ENCODE data around the gene CPT1A. TPM values are rescaled to one million over a fixed set of nuclear protein-coding genes. Genes with fewer than 3 reads are reported as not detected.
A peak's percentile ranks its signal among the peaks of the same experiment; 100 is the strongest.

CPT1A gene
- total RNA-seq, 1 experiment from 2014 or later = 6.3 TPM

DNA sequence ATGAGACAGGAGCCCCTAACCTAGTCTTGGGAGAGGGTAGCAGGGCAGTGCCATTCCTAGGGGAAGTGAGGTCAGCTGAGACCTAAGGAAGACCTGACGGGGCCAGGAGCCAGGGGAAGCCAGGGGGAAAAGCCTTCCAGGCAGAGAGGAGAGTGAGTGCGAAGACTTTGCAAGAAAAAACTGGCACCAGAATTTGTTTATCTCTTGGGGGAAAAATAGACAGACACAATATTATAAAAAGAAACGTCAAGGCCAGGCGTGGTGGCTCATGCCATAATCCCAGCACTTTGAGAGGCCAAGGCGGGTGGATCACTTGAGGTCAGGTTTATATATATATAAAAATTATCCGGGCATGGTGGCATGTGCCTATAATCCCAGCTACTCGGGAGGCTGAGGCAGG lies 63.5 kb downstream of the CPT1A start:
- Mint-ChIP-seq H3K4me1 (ENCODE audit: low read depth, unreplicated experiment) (peaks cover 7% of the 10 kb centered on the region), H3K27me3 (ENCODE audit: insufficient read depth, unreplicated experiment) (no peaks in the 10 kb centered on the region), H3K27ac (ENCODE audit: unreplicated experiment) (no peak overlapping the region), H3K4me3 (ENCODE audit: unreplicated experiment) (no peak overlapping the region), H3K9me3 (ENCODE audit: unreplicated experiment) (no peaks in the 10 kb centered on the region), H3K36me3 (ENCODE audit: insufficient read depth, unreplicated experiment) (no peaks in the 10 kb centered on the region)
- intact Hi-C loops (cut with micrococcal nuclease; ENCODE audit: unreplicated experiment) = no loop called here
- no TSS peak for BruUV-seq (replicated peaks)
- Histone ChIP-seq H3K4me3 (ENCODE audit: low read depth, low read length) (no peak overlapping the region), H3K36me3 (ENCODE audit: control insufficient read depth, insufficient read depth, low read length) (no peaks in the 10 kb centered on the region), H3K9me3 (no peaks in the 10 kb centered on the region), H3K27me3 (replicated peaks; ENCODE audit: control insufficient read depth, insufficient read depth, low read length) (no peaks in the 10 kb centered on the region), H3K4me1 (peaks cover 14% of the 10 kb centered on the region; the same call in 1 of the 2 replicates)
- ChIA-PET CTCF (interaction anchor here (0.5 kb wide), 1 partner anchor 748 kb away, joined by 4 read pairs; the partner anchor contains the start of gene NDUFS8), POLR2A (no interaction called here)
- no peak for DNase-seq
- TF ChIP-seq, protein P1, sequence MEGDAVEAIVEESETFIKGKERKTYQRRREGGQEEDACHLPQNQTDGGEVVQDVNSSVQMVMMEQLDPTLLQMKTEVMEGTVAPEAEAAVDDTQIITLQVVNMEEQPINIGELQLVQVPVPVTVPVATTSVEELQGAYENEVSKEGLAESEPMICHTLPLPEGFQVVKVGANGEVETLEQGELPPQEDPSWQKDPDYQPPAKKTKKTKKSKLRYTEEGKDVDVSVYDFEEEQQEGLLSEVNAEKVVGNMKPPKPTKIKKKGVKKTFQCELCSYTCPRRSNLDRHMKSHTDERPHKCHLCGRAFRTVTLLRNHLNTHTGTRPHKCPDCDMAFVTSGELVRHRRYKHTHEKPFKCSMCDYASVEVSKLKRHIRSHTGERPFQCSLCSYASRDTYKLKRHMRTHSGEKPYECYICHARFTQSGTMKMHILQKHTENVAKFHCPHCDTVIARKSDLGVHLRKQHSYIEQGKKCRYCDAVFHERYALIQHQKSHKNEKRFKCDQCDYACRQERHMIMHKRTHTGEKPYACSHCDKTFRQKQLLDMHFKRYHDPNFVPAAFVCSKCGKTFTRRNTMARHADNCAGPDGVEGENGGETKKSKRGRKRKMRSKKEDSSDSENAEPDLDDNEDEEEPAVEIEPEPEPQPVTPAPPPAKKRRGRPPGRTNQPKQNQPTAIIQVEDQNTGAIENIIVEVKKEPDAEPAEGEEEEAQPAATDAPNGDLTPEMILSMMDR (IDR thresholded peaks at IDR 0.05; ENCODE audit: insufficient read depth in 1 of 2, low read depth in 1 of 2, low read length in 1 of 2, severe bottlenecking in 1 of 2, unreplicated experiment in 1 of 2) = no peak

DNA sequence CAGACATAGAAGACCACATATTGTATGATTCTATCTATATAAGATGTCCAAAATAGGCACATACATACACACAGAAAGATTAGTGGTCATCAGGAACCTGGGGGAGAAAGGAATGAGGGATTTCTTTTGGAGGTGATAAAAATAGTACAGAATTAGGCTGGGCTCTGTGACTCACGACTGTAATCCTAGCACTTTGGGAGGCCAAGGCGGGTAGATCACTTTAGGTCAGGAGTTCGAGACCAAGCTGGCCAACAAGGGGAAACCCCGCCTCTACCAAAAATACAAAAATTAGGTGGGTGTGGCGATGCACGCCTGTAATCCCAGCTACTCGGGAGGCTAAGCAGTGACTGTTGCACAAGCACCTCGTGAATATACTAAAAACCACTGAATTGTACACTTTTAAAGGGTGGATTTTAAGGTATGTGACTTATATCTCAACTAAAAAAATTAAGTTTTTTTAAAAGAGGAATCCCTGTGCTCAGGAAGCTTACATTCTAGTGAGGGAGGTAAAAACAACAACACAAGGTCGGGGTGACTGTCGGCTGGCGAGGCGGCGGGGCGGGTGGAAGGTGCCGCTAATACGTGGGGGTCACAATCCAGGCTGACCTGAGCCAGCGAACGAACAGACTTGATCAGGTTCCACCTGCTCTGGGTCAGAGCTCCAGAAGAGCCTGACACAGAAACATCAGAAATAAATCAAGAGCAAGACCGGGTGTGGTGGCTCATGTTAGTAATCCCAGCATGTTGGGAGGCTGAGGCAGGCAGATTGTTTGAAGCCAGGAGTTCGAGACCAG lies 65.1 kb downstream of the CPT1A start:
- Histone ChIP-seq H3K9me3 (no peaks in the 10 kb centered on the region), H3K36me3 (ENCODE audit: control insufficient read depth, insufficient read depth, low read length) (no peaks in the 10 kb centered on the region), H3K4me1 (peaks cover 14% of the 10 kb centered on the region; the same call in 1 of the 2 replicates), H3K27me3 (replicated peaks; ENCODE audit: control insufficient read depth, insufficient read depth, low read length) (no peaks in the 10 kb centered on the region), H3K4me3 (ENCODE audit: low read depth, low read length) (no peak overlapping the region)
- peak overlapping the region; percentile 4 for H3K27ac Mint-ChIP-seq (ENCODE audit: unreplicated experiment)
- no peak for DNase-seq
- TF ChIP-seq, protein P1 (IDR thresholded peaks at IDR 0.05; ENCODE audit: insufficient read depth in 1 of 2, low read depth in 1 of 2, low read length in 1 of 2, severe bottlenecking in 1 of 2, unreplicated experiment in 1 of 2) = no peak
- no peaks in the 10 kb centered on the region for H3K27me3 Mint-ChIP-seq (ENCODE audit: insufficient read depth, unreplicated experiment)
- H3K4me1 Mint-ChIP-seq (ENCODE audit: low read depth, unreplicated experiment) = peaks cover 7% of the 10 kb centered on the region
- no peaks in the 10 kb centered on the region for H3K36me3 Mint-ChIP-seq (ENCODE audit: insufficient read depth, unreplicated experiment)
- no TSS peak for BruUV-seq (replicated peaks)
- intact Hi-C loops (cut with micrococcal nuclease; ENCODE audit: unreplicated experiment) = no loop called here
- ChIA-PET CTCF (interaction anchor here (0.7 kb wide), 1 partner anchor 99 kb away, joined by 3 read pairs; no protein-coding TSS in a partner anchor), POLR2A (no interaction called here)
- no peaks in the 10 kb centered on the region for H3K9me3 Mint-ChIP-seq (ENCODE audit: unreplicated experiment)
- no peak overlapping the region for H3K4me3 Mint-ChIP-seq (ENCODE audit: unreplicated experiment)

DNA sequence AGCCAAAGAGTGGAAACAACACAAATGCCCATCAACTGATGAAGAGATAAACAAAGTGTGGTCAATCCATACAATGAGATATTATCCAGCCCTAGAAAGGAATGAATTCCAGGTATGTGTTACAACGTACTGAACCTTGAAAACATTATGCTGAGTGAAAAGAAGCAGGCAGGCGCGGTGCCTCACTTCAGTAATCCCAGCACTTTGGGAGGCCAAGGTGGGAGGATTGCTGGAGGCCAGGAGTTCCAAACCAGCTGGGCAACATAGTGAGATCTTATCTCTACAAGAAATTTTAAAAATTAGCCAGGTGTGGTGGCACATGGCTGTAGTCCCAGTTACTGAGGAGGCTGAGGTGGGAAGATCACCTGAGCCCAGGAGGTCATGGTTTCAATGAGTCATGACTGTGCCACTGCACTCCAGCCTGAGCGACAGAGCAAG lies 65.7 kb downstream of the CPT1A start:
- peaks cover 7% of the 10 kb centered on the region for H3K4me1 Mint-ChIP-seq (ENCODE audit: low read depth, unreplicated experiment)
- Histone ChIP-seq H3K4me1 (peaks cover 12% of the 10 kb centered on the region; the same call in 1 of the 2 replicates), H3K27me3 (replicated peaks; ENCODE audit: control insufficient read depth, insufficient read depth, low read length) (no peaks in the 10 kb centered on the region), H3K36me3 (ENCODE audit: control insufficient read depth, insufficient read depth, low read length) (no peaks in the 10 kb centered on the region), H3K9me3 (no peaks in the 10 kb centered on the region), H3K4me3 (ENCODE audit: low read depth, low read length) (no peak overlapping the region)
- BruUV-seq (replicated peaks) = no TSS peak
- intact Hi-C loops (cut with micrococcal nuclease; ENCODE audit: unreplicated experiment) = no loop called here
- peak overlapping the region; percentile 4 for H3K27ac Mint-ChIP-seq (ENCODE audit: unreplicated experiment)
- no peak overlapping the region for H3K4me3 Mint-ChIP-seq (ENCODE audit: unreplicated experiment)
- no peaks in the 10 kb centered on the region for H3K27me3 Mint-ChIP-seq (ENCODE audit: insufficient read depth, unreplicated experiment)
- TF ChIP-seq, protein P1 (IDR thresholded peaks at IDR 0.05; ENCODE audit: insufficient read depth in 1 of 2, low read depth in 1 of 2, low read length in 1 of 2, severe bottlenecking in 1 of 2, unreplicated experiment in 1 of 2) = no peak
- no peaks in the 10 kb centered on the region for H3K36me3 Mint-ChIP-seq (ENCODE audit: insufficient read depth, unreplicated experiment)
- CTCF ChIA-PET = no interaction called here
- DNase-seq = peak; percentile 27 to 67
- no peaks in the 10 kb centered on the region for H3K9me3 Mint-ChIP-seq (ENCODE audit: unreplicated experiment)
- POLR2A ChIA-PET = no interaction called here

All from Caco-2 (cell line).